Muscle layer of duodenum (tissue), 2 donors: ENCODE measurements around the gene FOXS1.

Experiments
- H3K27ac ChIP-seq: one replicate; pipeline ENCODE4 v1.7.0; 2013; ENCODE audit warnings: mild to moderate bottlenecking, low read length
- H3K27me3 ChIP-seq: one replicate; pipeline ENCODE4 v1.7.0; 2013; ENCODE audit warnings: low read depth, mild to moderate bottlenecking, control low read depth, low read length
- H3K36me3 ChIP-seq, 2 donors: one replicate each; pipeline ENCODE4 v1.7.0; 2013; ENCODE audit warnings: low read length in 2 of 2, control low read depth in 1 of 2, mild to moderate bottlenecking in 1 of 2; ENCODE audit not compliant: insufficient read depth in 2 of 2, control insufficient read depth in 1 of 2
- H3K4me1 ChIP-seq, 2 donors: one replicate each; pipeline ENCODE4 v1.7.0; 2013; ENCODE audit warnings: low read length in 2 of 2, mild to moderate bottlenecking in 2 of 2, control low read depth in 1 of 2, moderate library complexity in 1 of 2; ENCODE audit not compliant: insufficient read depth in 2 of 2, control insufficient read depth in 1 of 2
- H3K4me3 ChIP-seq, 2 donors: one replicate each; pipeline ENCODE4 v1.7.0; 2013; ENCODE audit warnings: low read length in 2 of 2, low read depth in 1 of 2, mild to moderate bottlenecking in 1 of 2
- H3K9me3 ChIP-seq, 2 donors: one replicate each; pipeline ENCODE4 v1.7.0; 2013; ENCODE audit warnings: low read length in 2 of 2, control low read depth in 1 of 2, mild to moderate bottlenecking in 1 of 2; ENCODE audit not compliant: control insufficient read depth in 1 of 2
- donor health status: healthy.

FOXS1 gene

GRCh38 chr20:31803552-31804291 lies 41.7 kb downstream of the FOXS1 start:
- Histone ChIP-seq H3K27ac (no peak overlapping the region), H3K27me3 (no peaks in the 10 kb centered on the region), H3K4me1 (no peaks in the 10 kb centered on the region), H3K4me3 (no peak overlapping the region), H3K36me3 (no peaks in the 10 kb centered on the region), H3K9me3 (no peaks in the 10 kb centered on the region)

DNA sequence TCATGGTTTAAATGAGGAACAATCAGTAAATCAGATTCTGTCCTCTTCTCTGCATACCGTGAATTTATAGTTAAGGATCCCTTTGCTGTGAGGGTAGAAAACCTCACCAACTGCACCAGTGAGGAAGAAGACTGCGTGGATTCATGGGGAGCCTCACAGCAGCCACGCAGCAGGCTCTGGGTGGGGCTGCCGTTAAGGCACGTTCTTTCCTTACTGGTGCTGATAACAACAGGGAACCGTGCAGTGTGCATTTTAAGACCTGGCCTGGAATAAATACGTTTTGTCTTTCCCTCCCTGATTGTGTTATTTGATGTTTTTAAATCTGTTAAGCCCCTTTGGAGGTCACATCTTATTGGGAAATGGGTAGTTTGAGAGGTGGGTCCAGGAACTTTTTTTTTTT lies 43.9 kb downstream of the FOXS1 start:
- Histone ChIP-seq H3K4me3 (no peak overlapping the region), H3K27me3 (no peaks in the 10 kb centered on the region), H3K36me3 (no peaks in the 10 kb centered on the region), H3K9me3 (no peaks in the 10 kb centered on the region), H3K27ac (no peak overlapping the region), H3K4me1 (no peaks in the 10 kb centered on the region)

DNA sequence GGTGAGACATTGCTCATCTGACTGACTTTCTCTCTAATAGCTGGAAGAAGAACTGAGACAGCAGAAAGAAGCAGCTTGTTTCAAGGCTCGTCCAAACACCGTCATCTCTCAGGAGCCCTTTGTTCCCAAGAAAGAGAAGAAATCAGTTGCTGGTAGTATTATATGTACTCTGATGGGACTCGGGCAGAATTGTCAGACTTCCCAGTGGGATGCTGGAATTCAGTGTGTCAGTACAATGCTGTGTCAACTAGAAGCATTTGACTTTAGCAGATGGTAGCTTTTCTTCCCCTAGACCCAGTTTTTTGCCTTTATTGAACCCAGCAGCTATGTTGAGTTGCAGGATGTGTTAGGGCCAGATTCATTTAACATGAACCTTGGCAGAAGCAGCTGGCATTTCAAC lies 48.0 kb downstream of the FOXS1 start:
- Histone ChIP-seq H3K4me1 (no peaks in the 10 kb centered on the region), H3K36me3 (no peaks in the 10 kb centered on the region), H3K9me3 (no peaks in the 10 kb centered on the region), H3K27me3 (no peaks in the 10 kb centered on the region), H3K27ac (no peak overlapping the region), H3K4me3 (no peak overlapping the region)
